NK-92 (cell line): ENCODE data around the gene ADGRV1.
"Not testable (repeated sequence)": the region's sequence is repeated elsewhere in the genome, so short reads cannot be mapped to it uniquely, and the experiment has no call there.

Experiments used
- DNase-seq: peaks from one replicate; lab custom pipeline; 2025; ENCODE audit not compliant: unreplicated experiment; lab: John Stamatoyannopoulos, UW

The ADGRV1 gene

GRCh38 chr5:90650767-90651166 is 92.2 kb downstream of the ADGRV1 start:
- DNase-seq: no peak

DNA sequence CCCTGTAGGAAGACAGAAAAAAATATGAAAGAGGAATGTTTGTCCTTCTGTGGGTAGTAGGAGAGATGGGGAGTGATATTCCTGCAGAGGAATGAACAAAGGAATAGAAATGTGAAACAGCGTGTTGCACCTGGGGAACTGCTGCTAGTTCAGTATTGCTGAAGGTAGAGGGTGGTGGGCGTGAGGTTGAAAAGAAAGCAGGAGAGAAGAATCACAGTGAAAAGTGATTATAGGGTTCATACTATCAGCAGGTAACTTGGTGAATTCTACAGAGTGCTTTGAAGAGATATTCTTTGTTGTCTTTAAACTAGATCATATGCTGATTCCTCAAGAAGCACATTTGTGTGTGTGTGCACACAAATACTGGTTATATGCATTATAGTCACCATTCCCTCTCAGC is 95.6 kb downstream of the ADGRV1 start:
- no peak for DNase-seq

DNA sequence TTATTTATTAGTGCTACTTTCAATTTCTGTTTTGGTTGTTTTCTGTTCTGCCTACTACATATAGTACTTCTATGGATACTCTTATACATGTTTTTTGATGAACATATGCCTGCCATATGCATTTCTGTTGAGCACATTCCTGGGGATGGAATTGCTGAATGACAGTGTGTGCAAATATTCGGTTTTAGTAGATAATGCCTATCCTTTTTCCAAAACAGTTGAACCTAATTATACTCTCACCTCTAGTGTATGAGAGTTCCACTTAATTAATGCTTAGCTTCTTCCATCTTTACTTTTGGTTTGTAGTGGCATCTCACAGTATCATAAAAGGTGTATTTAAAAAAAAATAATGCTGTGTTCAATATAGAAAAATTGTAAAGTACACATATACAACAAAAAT is 96.8 kb downstream of the ADGRV1 start:
- DNase-seq: no peak

DNA sequence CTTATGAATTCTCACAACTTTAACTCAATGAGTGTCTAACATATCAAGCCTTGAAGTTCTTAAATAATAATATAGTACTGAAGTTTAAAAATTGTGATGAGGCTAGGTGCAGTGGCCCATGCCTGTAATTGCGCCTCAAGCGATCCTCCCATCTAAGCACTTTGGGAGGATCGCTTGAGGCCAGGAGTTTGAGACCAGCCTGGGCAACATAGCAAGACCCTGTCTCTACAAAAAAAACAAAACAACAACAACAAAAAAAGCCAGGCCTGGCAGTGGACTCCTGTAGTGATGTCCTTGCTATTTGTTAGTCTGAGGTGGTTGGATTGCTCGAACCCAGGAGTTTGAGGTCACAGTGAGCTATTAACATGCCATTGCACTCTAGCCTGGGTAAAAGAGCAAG is 98.4 kb downstream of the ADGRV1 start:
- DNase-seq: no peak

GRCh38 chr5:90657788-90658187 is 99.2 kb downstream of the ADGRV1 start:
- DNase-seq: no peak

- DNase-seq: no peak
These were observed 100.0 kb downstream of the ADGRV1 start for GRCh38 chr5:90658620-90659019.

DNA sequence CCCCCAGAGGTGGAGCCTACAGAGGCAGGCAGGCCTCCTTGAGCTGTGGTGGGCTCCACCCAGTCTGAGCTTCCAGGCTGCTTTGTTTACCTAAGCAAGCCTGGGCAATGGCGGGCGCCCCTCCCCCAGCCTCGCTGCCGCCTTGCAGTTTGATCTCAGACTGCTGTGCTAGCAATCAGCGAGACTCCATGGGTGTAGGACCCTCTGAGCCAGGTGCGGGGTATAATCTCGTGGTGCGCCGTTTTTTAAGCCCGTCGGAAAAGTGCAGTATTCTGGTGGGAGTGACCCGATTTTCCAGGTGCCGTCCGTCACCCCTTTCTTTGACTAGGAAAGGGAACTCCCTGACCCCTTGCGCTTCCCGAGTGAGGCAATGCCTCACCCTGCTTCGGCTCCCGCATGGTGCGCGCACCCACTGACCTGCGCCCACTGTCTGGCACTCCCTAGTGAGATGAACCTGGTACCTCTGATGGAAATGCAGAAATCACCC is 109.5 kb downstream of the ADGRV1 start:
- DNase-seq: not testable (repeated sequence)

- DNase-seq: no peak
These were observed 116.6 kb downstream of the ADGRV1 start for GRCh38 chr5:90675222-90675621.

DNA sequence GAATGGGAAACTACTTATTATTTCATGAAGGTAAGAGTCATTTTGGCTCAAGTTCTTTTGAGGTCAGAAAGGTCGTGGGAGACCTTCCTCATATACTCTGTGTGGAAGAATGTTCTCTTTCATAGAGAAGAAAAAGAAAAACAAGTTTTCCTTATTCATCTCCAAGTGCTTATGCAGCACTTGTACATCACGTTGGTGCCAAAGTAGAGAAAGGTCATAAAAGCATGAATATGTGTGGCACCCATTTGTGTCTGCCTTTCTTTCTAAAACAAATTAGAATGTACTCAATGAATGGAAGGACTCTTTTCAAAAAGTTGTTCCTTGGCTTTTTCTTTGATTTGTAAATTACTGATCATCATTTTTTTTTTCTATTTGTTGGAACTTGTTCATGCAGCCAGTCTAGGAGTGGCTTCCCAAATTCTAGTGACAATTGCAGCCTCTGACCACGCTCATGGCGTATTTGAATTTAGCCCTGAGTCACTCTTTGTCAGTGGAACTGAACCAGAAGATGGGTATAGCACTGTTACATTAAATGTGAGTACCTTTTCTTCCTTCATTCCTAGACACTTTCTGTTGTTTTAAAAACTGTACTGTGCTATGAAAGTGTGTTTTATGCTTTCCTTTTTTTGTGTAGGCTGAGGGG is 122.4 kb downstream of the ADGRV1 start:
- no peak for DNase-seq

GRCh38 chr5:90682278-90682677 is 123.7 kb downstream of the ADGRV1 start:
- DNase-seq: no peak

DNA sequence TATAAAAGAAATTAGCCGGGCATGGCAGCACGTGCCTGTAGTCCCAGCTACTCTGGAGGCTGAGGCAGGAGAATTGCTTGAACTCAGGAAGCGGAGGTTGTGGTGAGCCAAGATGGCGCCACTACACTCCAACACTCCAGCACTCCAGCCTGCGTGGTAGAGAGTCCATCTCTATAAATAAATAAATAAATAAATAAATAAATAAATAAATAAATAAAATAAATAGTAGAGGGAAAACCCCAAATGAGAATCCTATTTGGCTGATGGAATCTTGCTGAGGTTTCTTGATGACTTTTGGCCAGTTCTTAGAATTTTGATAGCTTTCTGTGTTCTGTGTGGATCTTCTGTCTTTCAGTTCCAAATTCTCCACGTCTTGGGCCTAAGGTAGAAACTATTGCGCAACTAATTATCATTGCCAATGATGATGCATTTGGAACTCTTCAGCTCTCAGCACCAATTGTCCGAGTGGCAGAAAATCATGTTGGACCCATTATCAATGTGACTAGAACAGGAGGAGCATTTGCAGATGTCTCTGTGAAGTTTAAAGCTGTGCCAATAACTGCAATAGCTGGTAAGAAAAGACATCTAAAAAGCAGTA is 126.9 kb downstream of the ADGRV1 start:
- DNase-seq: no peak

DNA sequence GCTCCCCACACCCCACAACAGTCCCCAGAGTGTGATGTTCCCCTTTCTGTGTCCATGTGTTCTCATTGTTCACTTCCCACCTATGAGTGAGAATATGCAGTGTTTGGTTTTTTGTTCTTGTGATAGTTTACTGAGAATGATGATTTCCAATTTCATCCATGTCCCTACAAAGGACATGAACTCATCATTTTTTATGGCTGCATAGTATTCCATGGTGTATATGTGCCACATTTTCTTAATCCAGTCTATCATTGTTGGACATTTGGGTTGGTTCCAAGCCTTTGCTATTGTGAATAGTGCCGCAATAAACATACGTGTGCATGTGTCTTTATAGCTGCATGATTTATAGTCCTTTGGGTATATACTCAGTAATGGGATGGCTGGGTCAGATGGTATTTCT is 127.8 kb downstream of the ADGRV1 start:
- not testable (repeated sequence) for DNase-seq

- DNase-seq: not testable (repeated sequence)
These were observed 128.9 kb downstream of the ADGRV1 start for GRCh38 chr5:90687458-90687857.

DNA sequence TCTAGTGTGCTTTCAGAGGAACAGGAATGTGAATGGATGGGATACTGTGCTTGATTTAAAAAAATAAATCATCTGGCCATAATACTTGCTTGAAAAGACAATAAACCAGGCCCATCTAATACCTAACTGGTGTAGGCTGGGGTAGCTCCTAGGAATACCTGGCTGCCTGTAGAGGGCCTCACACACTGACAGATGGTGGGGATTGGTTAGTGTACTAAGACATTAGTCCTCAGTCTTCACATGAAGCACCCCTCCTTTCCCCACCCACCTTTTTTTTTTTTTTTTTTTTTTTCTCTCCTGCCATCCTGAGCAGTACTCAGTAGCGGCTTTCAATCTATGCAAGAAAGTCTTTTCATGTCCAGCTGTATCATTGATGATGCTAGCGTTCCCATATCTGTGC is 130.5 kb downstream of the ADGRV1 start:
- no peak for DNase-seq

- no peak for DNase-seq
These were observed 131.7 kb downstream of the ADGRV1 start for GRCh38 chr5:90690307-90690706.

DNA sequence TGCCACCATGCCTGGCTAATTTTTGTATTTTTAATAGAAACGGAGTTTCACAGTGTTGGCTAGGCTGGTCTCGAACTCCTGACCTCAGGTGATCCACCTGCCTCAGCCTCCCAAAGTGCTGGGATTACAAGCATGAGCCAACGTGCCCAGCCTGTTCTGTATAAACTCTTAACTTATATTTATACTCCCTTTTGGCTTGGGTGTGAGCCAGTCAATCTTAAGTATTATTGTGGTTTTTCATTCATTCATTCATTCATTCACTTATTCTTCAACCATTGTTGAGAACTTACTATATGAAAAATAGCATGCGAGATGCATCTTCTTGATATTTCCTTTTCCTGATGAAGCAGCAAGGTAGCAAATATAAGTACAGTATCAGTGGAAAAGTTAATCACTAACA is 132.9 kb downstream of the ADGRV1 start:
- DNase-seq: no peak

GRCh38 chr5:90696153-90696552 is 137.6 kb downstream of the ADGRV1 start:
- no peak for DNase-seq

DNA sequence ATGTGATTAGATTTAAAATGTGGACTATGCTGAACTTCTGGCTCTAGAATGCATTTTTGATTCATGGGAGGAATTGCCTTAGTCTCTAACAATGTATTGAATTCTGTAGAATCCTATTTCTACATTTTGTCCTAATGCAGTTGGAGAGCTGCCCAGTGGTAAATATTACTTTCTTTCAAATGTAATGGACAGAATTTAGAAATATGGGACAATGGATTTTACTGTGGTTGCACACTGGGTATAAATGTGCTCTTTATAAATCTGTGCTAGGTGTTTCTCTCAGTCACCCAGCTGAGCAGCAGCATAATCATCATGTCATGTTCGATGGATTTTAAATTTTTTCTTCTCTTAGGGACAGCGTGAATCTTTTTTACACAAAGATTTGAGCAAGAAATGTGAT is 141.7 kb downstream of the ADGRV1 start:
- DNase-seq: no peak

GRCh38 chr5:90703932-90704331 is 145.3 kb downstream of the ADGRV1 start:
- DNase-seq: no peak

GRCh38 chr5:90707698-90708097 is 149.1 kb downstream of the ADGRV1 start:
- DNase-seq: no peak

- DNase-seq: no peak
These were observed 150.9 kb downstream of the ADGRV1 start for GRCh38 chr5:90709323-90710155.

- no peak for DNase-seq
These were observed 159.8 kb downstream of the ADGRV1 start for GRCh38 chr5:90718387-90718786.
